ENCODE data around the gene C1orf159. TPM values are rescaled to one million over a fixed set of nuclear protein-coding genes. Genes with fewer than 3 reads are reported as not detected.

Gene C1orf159
- total and polyA plus RNA-seq, 2 experiments from 2014 or later: 9.6 to 21.5 TPM

DNA sequence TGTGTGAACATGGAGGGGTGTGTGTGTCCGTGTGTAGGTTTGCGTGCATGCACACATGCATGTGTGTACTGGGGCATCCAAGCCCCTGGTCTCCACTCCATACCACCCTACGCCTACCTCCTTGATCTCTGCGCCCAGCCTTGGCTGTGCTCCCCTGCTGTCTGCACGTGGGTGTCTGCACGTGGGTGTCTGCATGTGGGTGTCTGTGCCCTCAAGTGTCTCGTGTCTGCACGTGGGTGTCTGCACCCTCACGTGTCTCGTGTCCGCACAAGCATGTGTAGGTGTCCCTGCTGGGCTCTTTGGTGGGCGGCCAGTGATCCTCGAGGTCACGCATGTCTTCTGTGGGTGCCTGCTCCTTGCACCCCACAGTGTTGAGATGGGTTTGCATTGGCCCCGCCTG is 62.9 kb downstream of the C1orf159 start (continued):
- TF ChIP-seq, protein P1, sequence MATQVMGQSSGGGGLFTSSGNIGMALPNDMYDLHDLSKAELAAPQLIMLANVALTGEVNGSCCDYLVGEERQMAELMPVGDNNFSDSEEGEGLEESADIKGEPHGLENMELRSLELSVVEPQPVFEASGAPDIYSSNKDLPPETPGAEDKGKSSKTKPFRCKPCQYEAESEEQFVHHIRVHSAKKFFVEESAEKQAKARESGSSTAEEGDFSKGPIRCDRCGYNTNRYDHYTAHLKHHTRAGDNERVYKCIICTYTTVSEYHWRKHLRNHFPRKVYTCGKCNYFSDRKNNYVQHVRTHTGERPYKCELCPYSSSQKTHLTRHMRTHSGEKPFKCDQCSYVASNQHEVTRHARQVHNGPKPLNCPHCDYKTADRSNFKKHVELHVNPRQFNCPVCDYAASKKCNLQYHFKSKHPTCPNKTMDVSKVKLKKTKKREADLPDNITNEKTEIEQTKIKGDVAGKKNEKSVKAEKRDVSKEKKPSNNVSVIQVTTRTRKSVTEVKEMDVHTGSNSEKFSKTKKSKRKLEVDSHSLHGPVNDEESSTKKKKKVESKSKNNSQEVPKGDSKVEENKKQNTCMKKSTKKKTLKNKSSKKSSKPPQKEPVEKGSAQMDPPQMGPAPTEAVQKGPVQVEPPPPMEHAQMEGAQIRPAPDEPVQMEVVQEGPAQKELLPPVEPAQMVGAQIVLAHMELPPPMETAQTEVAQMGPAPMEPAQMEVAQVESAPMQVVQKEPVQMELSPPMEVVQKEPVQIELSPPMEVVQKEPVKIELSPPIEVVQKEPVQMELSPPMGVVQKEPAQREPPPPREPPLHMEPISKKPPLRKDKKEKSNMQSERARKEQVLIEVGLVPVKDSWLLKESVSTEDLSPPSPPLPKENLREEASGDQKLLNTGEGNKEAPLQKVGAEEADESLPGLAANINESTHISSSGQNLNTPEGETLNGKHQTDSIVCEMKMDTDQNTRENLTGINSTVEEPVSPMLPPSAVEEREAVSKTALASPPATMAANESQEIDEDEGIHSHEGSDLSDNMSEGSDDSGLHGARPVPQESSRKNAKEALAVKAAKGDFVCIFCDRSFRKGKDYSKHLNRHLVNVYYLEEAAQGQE (IDR thresholded peaks at IDR 0.05; ENCODE audit: unreplicated experiment): no peak
- TF ChIP-seq, protein P2, sequence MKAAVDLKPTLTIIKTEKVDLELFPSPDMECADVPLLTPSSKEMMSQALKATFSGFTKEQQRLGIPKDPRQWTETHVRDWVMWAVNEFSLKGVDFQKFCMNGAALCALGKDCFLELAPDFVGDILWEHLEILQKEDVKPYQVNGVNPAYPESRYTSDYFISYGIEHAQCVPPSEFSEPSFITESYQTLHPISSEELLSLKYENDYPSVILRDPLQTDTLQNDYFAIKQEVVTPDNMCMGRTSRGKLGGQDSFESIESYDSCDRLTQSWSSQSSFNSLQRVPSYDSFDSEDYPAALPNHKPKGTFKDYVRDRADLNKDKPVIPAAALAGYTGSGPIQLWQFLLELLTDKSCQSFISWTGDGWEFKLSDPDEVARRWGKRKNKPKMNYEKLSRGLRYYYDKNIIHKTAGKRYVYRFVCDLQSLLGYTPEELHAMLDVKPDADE (IDR thresholded peaks at IDR 0.05): no peak
- TF ChIP-seq EZH2phosphoT487 (IDR thresholded peaks at IDR 0.05; ENCODE audit: unreplicated experiment) (no peak), POLR2AphosphoS5 (IDR thresholded peaks at IDR 0.05; ENCODE audit: low read depth) (no peak), ZNF114 (CRISPR knock-in tag; IDR thresholded peaks at IDR 0.05) (no peak), STAT1 (IDR thresholded peaks at IDR 0.05; ENCODE audit: unreplicated experiment) (no peak), JUNB (IDR thresholded peaks at IDR 0.05; ENCODE audit: unreplicated experiment) (no peak)
- TF ChIP-seq, protein P3, sequence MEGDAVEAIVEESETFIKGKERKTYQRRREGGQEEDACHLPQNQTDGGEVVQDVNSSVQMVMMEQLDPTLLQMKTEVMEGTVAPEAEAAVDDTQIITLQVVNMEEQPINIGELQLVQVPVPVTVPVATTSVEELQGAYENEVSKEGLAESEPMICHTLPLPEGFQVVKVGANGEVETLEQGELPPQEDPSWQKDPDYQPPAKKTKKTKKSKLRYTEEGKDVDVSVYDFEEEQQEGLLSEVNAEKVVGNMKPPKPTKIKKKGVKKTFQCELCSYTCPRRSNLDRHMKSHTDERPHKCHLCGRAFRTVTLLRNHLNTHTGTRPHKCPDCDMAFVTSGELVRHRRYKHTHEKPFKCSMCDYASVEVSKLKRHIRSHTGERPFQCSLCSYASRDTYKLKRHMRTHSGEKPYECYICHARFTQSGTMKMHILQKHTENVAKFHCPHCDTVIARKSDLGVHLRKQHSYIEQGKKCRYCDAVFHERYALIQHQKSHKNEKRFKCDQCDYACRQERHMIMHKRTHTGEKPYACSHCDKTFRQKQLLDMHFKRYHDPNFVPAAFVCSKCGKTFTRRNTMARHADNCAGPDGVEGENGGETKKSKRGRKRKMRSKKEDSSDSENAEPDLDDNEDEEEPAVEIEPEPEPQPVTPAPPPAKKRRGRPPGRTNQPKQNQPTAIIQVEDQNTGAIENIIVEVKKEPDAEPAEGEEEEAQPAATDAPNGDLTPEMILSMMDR (conservative IDR thresholded peaks at IDR 0.05; ENCODE audit: low read depth in 2 of 2): no peak

DNA sequence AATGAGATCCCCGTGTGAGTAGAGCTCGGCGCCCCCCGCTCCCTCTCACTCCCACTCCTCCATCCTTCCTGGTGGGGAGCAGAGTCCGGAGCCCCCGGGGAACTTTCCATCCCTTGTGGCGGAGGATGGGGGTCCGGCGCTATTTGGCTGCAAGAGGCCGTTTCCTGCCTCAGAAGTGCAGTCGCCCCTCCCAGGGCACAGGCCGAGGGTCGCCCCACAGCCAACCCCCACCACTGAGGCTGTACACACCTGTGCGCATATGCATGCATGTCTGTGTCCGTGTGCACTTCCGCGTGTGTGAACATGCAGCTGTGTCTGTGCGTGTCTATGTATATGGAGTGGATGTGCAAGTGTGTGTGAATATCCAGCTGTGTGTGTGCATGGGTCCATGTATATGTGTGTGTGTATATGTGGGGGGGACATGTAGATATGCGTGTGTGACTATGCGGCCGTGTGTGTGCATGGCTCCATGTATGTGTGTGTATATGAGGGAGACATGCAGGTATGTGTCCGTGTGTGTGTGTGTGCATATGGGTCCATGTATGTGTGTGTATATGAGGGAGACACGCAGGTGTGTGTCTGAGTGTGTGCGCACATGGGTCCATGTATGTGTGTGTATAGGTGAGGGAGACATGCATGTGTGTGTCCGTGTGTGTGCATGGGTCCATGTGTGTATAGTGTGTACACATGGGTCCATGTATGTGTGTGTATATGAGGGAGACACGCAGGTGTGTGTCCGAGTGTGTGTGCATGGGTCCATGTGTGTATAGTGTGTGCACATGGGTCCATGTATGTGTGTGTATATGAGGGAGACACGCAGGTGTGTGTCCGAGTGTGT is 63.7 kb downstream of the C1orf159 start:
- no peak overlapping the region for H3K27ac Mint-ChIP-seq
- Histone ChIP-seq H3K79me2 (replicated peaks; ENCODE audit: insufficient read depth) (no peaks in the 10 kb centered on the region), H2AFZ (no peak overlapping the region), H3F3A (replicated peaks; ENCODE audit: low read depth) (0 out of 2 replicates have a peak, but pooled peaks cover 13% of the 10 kb centered on the region), H3K9me2 (ENCODE audit: insufficient read depth) (no peaks in the 10 kb centered on the region), H3K4me2 (no peak overlapping the region), H4K20me1 (replicated peaks; ENCODE audit: insufficient read depth) (no peaks in the 10 kb centered on the region), H3K4me3 (no peak overlapping the region), H3K27me3 (ENCODE audit: insufficient read depth) (no peaks in the 10 kb centered on the region), H3K27ac (ENCODE audit: low read depth) (no peak overlapping the region), H3K4me1 (ENCODE audit: insufficient read depth) (no peaks in the 10 kb centered on the region), H3K36me3 (ENCODE audit: insufficient read depth) (peaks cover 4% of the 10 kb centered on the region; the same call in 1 of the 2 replicates)
- peaks cover 9% of the 10 kb centered on the region for H3K27me3 Mint-ChIP-seq (ENCODE audit: insufficient read depth, low read depth, poor library complexity)
- ATAC-seq (no peak), DNase-seq (ENCODE audit: low spot score) (no peak)
- H3K9me3 Mint-ChIP-seq: peaks cover 2% of the 10 kb centered on the region; the same call in 1 of the 3 replicates
- H3K4me1 Mint-ChIP-seq: no peaks in the 10 kb centered on the region
- no peak overlapping the region for H3K4me3 Mint-ChIP-seq
- H3K36me3 Mint-ChIP-seq (ENCODE audit: low read depth): peaks cover 22% of the 10 kb centered on the region
- TF ChIP-seq NANOG (IDR thresholded peaks at IDR 0.05; ENCODE audit: borderline replicate concordance) (no peak), JUNB (IDR thresholded peaks at IDR 0.05; ENCODE audit: unreplicated experiment) (no peak), STAT1 (IDR thresholded peaks at IDR 0.05; ENCODE audit: unreplicated experiment) (no peak), ZNF331 (CRISPR knock-in tag; IDR thresholded peaks at IDR 0.05; ENCODE audit: low read depth) (no peak), EZH2 (IDR thresholded peaks at IDR 0.05; ENCODE audit: low read depth, unreplicated experiment) (no peak), ZNF114 (CRISPR knock-in tag; IDR thresholded peaks at IDR 0.05) (no peak), EZH2phosphoT487 (IDR thresholded peaks at IDR 0.05; ENCODE audit: unreplicated experiment) (no peak)
- TF ChIP-seq, protein P1 (IDR thresholded peaks at IDR 0.05; ENCODE audit: unreplicated experiment): no peak
- TF ChIP-seq, protein P3 (conservative IDR thresholded peaks at IDR 0.05; ENCODE audit: low read depth in 2 of 2): no peak
